ENCODE measurements around the gene GRIK3.

Gene GRIK3

DNA sequence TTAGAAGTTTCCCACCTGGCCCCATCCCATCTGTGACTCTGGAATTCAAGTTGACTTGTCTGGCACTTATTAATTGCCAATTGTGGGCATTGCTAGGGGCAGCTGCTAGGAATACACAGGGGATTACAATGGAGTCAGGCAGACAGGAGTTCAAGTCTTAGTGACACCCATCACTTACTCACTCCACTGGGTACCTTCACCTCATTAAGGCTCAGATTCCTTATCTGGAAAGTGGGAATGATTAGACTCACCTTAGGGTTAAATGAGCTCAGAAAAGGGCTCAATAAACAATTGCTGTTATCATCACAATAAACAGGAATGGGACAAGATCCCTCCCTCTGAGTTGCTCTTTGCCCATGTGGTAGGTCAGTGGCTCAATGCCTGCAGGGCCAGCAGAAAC lies 18.2 kb downstream of the GRIK3 start:
- no peak overlapping the region for H3K27ac ChIP-seq
- no peak for TF ChIP-seq ZFX (IDR thresholded peaks at IDR 0.05; ENCODE audit: borderline replicate concordance)
- TF ChIP-seq, protein P1, sequence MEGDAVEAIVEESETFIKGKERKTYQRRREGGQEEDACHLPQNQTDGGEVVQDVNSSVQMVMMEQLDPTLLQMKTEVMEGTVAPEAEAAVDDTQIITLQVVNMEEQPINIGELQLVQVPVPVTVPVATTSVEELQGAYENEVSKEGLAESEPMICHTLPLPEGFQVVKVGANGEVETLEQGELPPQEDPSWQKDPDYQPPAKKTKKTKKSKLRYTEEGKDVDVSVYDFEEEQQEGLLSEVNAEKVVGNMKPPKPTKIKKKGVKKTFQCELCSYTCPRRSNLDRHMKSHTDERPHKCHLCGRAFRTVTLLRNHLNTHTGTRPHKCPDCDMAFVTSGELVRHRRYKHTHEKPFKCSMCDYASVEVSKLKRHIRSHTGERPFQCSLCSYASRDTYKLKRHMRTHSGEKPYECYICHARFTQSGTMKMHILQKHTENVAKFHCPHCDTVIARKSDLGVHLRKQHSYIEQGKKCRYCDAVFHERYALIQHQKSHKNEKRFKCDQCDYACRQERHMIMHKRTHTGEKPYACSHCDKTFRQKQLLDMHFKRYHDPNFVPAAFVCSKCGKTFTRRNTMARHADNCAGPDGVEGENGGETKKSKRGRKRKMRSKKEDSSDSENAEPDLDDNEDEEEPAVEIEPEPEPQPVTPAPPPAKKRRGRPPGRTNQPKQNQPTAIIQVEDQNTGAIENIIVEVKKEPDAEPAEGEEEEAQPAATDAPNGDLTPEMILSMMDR (IDR thresholded peaks at IDR 0.05) = no peak

DNA sequence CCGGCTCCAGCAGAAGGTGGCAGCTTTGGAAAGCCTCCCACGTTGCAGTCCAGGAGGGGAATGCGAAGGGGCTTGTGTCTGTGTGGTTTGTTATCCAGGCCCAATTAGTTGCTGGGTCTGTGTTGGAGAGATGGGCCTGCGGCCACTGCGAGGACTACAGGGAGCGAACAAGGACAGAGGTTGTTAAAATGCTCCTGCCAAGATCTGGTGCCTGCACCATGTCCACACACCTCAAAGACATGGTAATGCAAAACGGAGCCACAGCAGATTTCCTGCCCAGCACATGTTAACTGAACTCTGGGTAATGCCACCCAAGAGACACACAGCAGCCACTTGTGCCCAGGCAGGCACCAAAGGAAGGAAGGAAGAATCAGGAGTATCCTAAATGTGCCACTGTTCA lies 18.6 kb downstream of the GRIK3 start:
- H3K27ac ChIP-seq = no peak overlapping the region
- TF ChIP-seq ZFX (IDR thresholded peaks at IDR 0.05; ENCODE audit: borderline replicate concordance) = no peak
- TF ChIP-seq, protein P1 (IDR thresholded peaks at IDR 0.05) = no peak

DNA sequence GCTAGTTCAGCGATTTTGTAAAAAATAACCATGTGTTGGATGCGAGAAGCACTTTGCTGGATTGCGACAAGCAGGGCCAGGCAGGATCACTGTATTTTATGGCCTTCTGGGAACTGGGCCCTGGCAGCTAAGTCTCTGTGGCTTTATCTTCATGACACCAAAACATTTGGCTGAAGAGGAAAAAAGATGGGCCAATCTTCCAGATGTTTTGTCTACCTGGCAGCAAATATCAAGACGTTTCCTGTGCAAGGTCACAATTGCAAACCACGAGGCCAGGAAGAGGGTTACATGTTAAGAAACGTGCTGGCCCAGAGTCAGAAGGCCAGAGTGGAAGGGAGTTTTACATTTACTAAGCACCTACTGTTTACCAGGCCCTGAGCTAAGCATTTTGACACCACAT lies 22.1 kb downstream of the GRIK3 start:
- no peak for TF ChIP-seq ZFX (IDR thresholded peaks at IDR 0.05; ENCODE audit: borderline replicate concordance)
- TF ChIP-seq, protein P1 (IDR thresholded peaks at IDR 0.05) = no peak

DNA sequence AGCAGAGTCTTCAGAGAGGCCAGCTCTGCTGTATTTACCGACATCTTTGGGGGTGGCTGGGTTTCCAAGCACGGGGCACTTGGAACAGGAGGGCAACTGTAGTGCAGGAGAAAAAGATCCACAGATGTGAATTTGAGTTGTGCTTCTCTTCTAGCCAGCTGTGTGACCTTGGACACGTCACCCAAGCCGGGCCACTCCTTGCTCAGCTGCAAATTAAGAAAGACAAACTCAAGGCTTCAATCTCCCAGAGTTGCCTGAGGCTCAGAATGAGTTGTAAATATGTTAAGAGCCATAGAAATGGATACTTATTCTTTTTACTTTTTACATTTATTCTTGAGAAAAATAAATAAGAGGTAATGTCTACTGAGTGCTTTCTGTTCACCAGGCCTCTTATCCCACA lies 24.3 kb downstream of the GRIK3 start:
- no peak overlapping the region for H3K27ac ChIP-seq
- TF ChIP-seq ZFX (IDR thresholded peaks at IDR 0.05; ENCODE audit: borderline replicate concordance) = no peak
- TF ChIP-seq, protein P1 (IDR thresholded peaks at IDR 0.05) = no peak

More for the DNA sequence above, 22.1 kb downstream of the GRIK3 start:
- H3K27ac ChIP-seq = no peak overlapping the region

DNA sequence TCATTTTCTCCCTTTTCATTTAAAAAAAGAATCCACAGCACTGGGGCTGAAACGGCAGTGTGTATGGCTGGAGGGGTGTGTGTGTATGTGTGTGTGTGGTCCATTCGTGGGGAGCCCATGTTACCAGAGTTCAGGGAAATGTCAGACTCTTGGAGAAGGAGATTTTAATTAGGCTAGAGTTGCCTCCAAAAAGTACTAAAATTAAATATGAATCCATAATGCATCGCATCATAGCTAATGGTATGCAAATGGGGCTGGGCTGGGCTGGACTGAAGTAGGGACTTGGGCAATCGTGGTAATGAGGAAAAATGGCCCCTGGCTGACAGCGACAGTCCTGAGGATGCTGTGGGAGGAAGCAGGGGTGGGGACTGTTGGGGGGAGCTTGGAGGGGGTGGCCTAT lies 24.8 kb downstream of the GRIK3 start:
- TF ChIP-seq ZFX (IDR thresholded peaks at IDR 0.05; ENCODE audit: borderline replicate concordance) = no peak
- TF ChIP-seq, protein P1 (IDR thresholded peaks at IDR 0.05) = no peak
- H3K27ac ChIP-seq = no peak overlapping the region

DNA sequence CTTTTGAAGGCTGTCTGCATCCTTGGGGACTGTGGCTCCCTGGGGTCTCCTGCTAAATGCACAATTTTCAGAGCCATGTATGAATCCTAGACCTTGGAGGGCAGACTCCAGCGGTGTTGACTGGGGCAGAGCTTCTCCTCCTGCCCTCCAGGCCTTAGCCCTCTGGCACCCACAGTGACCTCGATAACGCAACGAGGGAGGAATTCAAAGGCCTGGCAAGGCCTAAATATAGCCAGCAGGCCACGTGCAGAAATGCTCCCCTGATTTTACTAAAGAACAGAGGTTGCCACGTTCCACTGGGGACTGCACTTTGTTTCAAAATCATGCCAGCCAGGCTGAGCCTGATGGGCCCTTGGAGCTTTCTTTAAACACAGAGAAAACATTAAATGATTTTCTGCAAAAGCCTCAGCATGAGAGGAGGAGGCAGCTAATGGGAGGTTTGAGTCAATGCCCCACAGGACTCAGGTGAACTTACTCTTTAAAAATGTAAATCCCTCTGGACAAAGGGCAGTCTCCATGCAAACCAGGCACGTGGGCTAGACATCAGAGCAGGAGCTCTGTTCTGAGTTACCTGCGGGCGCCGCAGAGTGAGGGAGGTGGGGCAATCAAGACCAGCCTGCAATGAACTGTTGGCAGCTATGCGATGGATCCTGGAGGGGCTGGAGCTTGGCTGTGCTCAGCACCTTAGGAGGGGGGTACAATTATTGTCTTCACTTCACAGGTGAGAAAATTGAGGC lies 28.0 kb downstream of the GRIK3 start:
- TF ChIP-seq, protein P1 (IDR thresholded peaks at IDR 0.05) = no peak
- TF ChIP-seq ZFX (IDR thresholded peaks at IDR 0.05; ENCODE audit: borderline replicate concordance) = no peak
- no peak overlapping the region for H3K27ac ChIP-seq

DNA sequence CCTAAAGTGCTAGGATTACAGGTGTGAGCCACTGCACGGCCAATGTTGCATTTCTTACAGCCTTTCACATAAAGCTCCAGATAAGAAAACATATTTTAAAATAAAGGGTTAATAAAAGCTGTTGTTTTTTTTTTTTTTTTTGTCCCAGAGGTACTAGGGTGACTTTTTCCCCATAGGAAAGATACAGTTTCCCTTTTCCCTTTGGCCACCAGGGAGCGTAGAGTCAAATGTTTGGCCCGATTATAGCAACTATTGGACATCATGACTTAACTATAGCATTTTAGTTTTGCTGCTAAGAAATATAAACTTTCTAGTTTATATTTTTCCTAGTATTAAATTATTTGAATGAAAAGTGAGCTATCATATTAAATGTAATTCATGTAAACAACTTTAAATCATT lies 31.4 kb downstream of the GRIK3 start:
- no peak overlapping the region for H3K27ac ChIP-seq
- TF ChIP-seq ZFX (IDR thresholded peaks at IDR 0.05; ENCODE audit: borderline replicate concordance) = no peak
- TF ChIP-seq, protein P1 (IDR thresholded peaks at IDR 0.05) = peak; percentile 19

Data from 22Rv1 (cell line).